ENCODE data around the gene PPIL6. TPM values are rescaled to one million over a fixed set of nuclear protein-coding genes. Genes with fewer than 3 reads are reported as not detected.

PPIL6 gene
- total and polyA plus RNA-seq, 4 donors = 0.17 to 0.51 (median 0.30) TPM

DNA sequence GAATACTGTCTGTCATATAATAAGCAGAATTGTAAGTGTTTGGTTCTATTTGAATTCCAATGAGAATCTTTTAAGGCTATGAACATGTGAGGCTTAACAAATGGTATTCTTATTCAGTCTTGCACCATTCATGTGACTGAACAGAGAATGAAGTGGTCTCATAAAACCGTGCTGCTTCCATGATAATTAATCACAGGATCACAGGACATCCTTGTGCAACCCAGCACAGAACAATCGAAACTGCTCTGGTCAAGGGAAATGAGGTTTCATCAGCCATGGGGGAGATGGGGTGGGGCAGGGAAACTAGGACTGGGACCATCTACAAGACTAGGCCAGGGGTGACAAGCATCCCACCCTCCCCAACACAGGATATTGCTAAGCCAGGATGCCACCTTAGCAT is 6.0 kb downstream of the PPIL6 start:
- no peaks in the 10 kb centered on the region for H3K36me3 ChIP-seq (ENCODE audit: control insufficient read depth in 4 of 4, insufficient read depth in 3 of 4, low read depth in 1 of 4, low read length in 3 of 4)
- H3K4me3 ChIP-seq (ENCODE audit: low read depth in 1 of 3, low read length in 3 of 3) = no peak overlapping the region
- no peaks in the 10 kb centered on the region for H3K27me3 ChIP-seq (ENCODE audit: control insufficient read depth in 4 of 4, insufficient read depth in 4 of 4, low read length in 3 of 4)
- H3K9ac ChIP-seq (ENCODE audit: low read depth in 1 of 2, low read length in 2 of 2) = no peak overlapping the region
- no peaks in the 10 kb centered on the region for H3K4me1 ChIP-seq (ENCODE audit: control insufficient read depth in 4 of 4, insufficient read depth in 4 of 4, low read length in 3 of 4)
- H3K9me3 ChIP-seq (ENCODE audit: control insufficient read depth in 4 of 4, low read length in 3 of 4) = no peaks in the 10 kb centered on the region
- DNase-seq (ENCODE audit: low spot score) = no peak
- no peak overlapping the region for H3K27ac ChIP-seq (ENCODE audit: low read depth in 1 of 2, low read length in 2 of 2)
- no peak for TF ChIP-seq HNF4G (IDR thresholded peaks at IDR 0.05)
- TF ChIP-seq, protein P1, sequence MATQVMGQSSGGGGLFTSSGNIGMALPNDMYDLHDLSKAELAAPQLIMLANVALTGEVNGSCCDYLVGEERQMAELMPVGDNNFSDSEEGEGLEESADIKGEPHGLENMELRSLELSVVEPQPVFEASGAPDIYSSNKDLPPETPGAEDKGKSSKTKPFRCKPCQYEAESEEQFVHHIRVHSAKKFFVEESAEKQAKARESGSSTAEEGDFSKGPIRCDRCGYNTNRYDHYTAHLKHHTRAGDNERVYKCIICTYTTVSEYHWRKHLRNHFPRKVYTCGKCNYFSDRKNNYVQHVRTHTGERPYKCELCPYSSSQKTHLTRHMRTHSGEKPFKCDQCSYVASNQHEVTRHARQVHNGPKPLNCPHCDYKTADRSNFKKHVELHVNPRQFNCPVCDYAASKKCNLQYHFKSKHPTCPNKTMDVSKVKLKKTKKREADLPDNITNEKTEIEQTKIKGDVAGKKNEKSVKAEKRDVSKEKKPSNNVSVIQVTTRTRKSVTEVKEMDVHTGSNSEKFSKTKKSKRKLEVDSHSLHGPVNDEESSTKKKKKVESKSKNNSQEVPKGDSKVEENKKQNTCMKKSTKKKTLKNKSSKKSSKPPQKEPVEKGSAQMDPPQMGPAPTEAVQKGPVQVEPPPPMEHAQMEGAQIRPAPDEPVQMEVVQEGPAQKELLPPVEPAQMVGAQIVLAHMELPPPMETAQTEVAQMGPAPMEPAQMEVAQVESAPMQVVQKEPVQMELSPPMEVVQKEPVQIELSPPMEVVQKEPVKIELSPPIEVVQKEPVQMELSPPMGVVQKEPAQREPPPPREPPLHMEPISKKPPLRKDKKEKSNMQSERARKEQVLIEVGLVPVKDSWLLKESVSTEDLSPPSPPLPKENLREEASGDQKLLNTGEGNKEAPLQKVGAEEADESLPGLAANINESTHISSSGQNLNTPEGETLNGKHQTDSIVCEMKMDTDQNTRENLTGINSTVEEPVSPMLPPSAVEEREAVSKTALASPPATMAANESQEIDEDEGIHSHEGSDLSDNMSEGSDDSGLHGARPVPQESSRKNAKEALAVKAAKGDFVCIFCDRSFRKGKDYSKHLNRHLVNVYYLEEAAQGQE (IDR thresholded peaks at IDR 0.05) = no peak
- WGBS = 65% methylated on average over 2 of the region's 2 CpGs

DNA sequence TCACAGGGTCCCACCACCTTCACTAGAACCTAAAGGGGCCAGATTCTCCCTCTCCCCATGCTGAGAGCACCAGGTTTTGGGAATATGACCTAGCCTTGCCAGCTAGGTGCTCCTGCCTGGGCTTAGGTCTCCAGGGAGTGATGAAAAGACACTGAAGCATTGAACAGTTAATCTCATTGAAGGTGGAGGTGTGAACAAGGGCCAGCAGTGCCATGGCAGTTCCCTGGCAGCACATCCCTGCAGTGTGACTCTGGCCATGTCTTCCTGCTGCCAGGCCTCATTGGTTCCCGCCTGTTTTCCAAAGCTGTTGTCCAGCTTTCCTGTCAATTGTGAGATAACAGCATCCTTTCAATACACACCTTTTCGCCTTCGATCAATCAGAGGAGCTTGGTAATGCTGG is 10.9 kb downstream of the PPIL6 start:
- H3K9me3 ChIP-seq (ENCODE audit: control insufficient read depth in 4 of 4, low read length in 3 of 4) = no peaks in the 10 kb centered on the region
- no peaks in the 10 kb centered on the region for H3K27me3 ChIP-seq (ENCODE audit: control insufficient read depth in 4 of 4, insufficient read depth in 4 of 4, low read length in 3 of 4)
- H3K27ac ChIP-seq (ENCODE audit: low read depth in 1 of 2, low read length in 2 of 2) = no peak overlapping the region
- WGBS = 93% methylated on average over 3 of the region's 3 CpGs
- H3K36me3 ChIP-seq (ENCODE audit: control insufficient read depth in 4 of 4, insufficient read depth in 3 of 4, low read depth in 1 of 4, low read length in 3 of 4) = no peaks in the 10 kb centered on the region
- no peak overlapping the region for H3K4me3 ChIP-seq (ENCODE audit: low read depth in 1 of 3, low read length in 3 of 3)
- no peaks in the 10 kb centered on the region for H3K4me1 ChIP-seq (ENCODE audit: control insufficient read depth in 4 of 4, insufficient read depth in 4 of 4, low read length in 3 of 4)
- no peak for DNase-seq (ENCODE audit: low spot score)
- no peak overlapping the region for H3K9ac ChIP-seq (ENCODE audit: low read depth in 1 of 2, low read length in 2 of 2)
- TF ChIP-seq, protein P2, sequence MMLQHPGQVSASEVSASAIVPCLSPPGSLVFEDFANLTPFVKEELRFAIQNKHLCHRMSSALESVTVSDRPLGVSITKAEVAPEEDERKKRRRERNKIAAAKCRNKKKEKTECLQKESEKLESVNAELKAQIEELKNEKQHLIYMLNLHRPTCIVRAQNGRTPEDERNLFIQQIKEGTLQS (IDR thresholded peaks at IDR 0.05) = no peak
- TF ChIP-seq GABPA (IDR thresholded peaks at IDR 0.05 in 1 of 2, conservative IDR thresholded peaks at IDR 0.05 in 1 of 2) = no peak
- no peak for TF ChIP-seq HNF4G (IDR thresholded peaks at IDR 0.05)
- TF ChIP-seq, protein P3, sequence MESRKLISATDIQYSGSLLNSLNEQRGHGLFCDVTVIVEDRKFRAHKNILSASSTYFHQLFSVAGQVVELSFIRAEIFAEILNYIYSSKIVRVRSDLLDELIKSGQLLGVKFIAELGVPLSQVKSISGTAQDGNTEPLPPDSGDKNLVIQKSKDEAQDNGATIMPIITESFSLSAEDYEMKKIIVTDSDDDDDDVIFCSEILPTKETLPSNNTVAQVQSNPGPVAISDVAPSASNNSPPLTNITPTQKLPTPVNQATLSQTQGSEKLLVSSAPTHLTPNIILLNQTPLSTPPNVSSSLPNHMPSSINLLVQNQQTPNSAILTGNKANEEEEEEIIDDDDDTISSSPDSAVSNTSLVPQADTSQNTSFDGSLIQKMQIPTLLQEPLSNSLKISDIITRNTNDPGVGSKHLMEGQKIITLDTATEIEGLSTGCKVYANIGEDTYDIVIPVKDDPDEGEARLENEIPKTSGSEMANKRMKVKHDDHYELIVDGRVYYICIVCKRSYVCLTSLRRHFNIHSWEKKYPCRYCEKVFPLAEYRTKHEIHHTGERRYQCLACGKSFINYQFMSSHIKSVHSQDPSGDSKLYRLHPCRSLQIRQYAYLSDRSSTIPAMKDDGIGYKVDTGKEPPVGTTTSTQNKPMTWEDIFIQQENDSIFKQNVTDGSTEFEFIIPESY (IDR thresholded peaks at IDR 0.05) = no peak
- no peak for TF ChIP-seq YY1 (IDR thresholded peaks at IDR 0.05)
- TF ChIP-seq RXRA (IDR thresholded peaks at IDR 0.05) = no peak
- TF ChIP-seq FOXA1 (IDR thresholded peaks at IDR 0.05) = no peak
- TF ChIP-seq RAD21 (IDR thresholded peaks at IDR 0.05) = no peak
- TF ChIP-seq FOXA2 (IDR thresholded peaks at IDR 0.05) = no peak
- TF ChIP-seq SP1 (IDR thresholded peaks at IDR 0.05) = no peak
- no peak for TF ChIP-seq EGR1 (IDR thresholded peaks at IDR 0.05; ENCODE audit: low read depth in 2 of 2)
- TF ChIP-seq, protein P4, sequence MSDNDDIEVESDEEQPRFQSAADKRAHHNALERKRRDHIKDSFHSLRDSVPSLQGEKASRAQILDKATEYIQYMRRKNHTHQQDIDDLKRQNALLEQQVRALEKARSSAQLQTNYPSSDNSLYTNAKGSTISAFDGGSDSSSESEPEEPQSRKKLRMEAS (IDR thresholded peaks at IDR 0.05) = no peak
- TF ChIP-seq, protein P1 (IDR thresholded peaks at IDR 0.05) = no peak
- TF ChIP-seq TAF1 (conservative IDR thresholded peaks at IDR 0.05) = no peak
- no peak for TF ChIP-seq NR2F2 (IDR thresholded peaks at IDR 0.05)
- no peak for TF ChIP-seq JUND (IDR thresholded peaks at IDR 0.05)
